Measurements from ENCODE around the gene STKLD1.
"Not testable (repeated sequence)": the region's sequence is repeated elsewhere in the genome, so short reads cannot be mapped to it uniquely, and the experiment has no call there.

DNA sequence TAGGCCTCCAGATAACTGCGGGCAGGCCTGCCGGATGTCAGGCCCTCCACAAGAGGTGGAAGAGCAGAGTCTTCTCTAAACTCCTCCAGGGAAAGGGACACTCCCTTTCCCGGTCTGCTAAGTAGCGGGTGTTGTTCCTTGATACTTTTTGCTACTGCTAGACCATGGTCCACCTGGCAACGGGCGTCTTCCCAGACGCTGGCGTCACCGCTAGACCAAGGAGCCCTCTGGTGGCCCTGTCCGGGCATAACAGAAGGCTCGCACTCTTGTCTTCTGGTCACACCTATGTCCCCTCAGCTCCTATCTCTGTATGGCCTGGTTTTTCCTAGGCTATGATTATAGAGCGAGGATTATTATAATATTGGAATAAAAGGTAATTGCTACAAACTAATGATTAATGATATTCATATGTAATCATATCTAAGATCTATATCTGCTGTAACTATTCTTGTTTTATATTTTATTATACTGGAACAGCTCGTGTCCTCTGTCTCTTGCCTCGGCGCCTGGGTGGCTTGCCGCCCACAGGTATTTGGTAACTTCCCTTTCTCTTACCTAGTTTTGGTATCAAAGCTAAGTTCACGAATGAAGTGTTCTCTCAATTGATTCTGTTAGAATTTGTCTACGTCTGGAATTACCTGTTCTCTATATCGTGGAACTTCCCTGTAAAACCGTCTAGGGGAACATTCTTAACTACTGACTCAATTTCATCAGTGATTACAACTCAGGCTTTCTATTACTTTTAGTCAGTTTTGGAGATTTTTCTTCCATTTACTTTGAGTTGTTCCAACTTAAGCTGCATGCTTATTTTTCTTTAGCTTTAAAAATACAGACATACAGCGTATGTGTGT, 46.6 kb upstream of the STKLD1 start:
- not testable (repeated sequence) for TF ChIP-seq POLR2A (IDR thresholded peaks at IDR 0.05)
- TF ChIP-seq, protein P1, sequence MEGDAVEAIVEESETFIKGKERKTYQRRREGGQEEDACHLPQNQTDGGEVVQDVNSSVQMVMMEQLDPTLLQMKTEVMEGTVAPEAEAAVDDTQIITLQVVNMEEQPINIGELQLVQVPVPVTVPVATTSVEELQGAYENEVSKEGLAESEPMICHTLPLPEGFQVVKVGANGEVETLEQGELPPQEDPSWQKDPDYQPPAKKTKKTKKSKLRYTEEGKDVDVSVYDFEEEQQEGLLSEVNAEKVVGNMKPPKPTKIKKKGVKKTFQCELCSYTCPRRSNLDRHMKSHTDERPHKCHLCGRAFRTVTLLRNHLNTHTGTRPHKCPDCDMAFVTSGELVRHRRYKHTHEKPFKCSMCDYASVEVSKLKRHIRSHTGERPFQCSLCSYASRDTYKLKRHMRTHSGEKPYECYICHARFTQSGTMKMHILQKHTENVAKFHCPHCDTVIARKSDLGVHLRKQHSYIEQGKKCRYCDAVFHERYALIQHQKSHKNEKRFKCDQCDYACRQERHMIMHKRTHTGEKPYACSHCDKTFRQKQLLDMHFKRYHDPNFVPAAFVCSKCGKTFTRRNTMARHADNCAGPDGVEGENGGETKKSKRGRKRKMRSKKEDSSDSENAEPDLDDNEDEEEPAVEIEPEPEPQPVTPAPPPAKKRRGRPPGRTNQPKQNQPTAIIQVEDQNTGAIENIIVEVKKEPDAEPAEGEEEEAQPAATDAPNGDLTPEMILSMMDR (IDR thresholded peaks at IDR 0.05), result peak in 1 of 3 donors; percentile 17

Data from lower leg skin (tissue), 3 donors.